BLaER1 treated with 17β-estradiol and CSF1 and Interleukin-3, amounts not matched to agents 10 nM and 100 nM (cell line): ENCODE data around the gene TRIM75.
"Not testable (repeated sequence)": the region's sequence is repeated elsewhere in the genome, so short reads cannot be mapped to it uniquely, and the experiment has no call there.

Experiments
- H3K27ac ChIP-seq, 11 experiments: shearing (Covaris generic); formaldehyde crosslinking; 2 replicates each; pipeline ENCODE4 v1.8.1; 2022
- H3K27me3 ChIP-seq, 11 experiments: shearing (Covaris generic); formaldehyde crosslinking; 2 replicates each; pipeline ENCODE4 v1.8.1; 2022
- H3K36me3 ChIP-seq, 11 experiments: shearing (Covaris generic); formaldehyde crosslinking; 2 replicates each; pipeline ENCODE4 v1.8.1; 2022
- H3K4me1 ChIP-seq, 10 experiments: shearing (Covaris generic); formaldehyde crosslinking; 2 replicates each; pipeline ENCODE4 v1.8.1; 2022
- H3K4me2 ChIP-seq, 11 experiments: shearing (Covaris generic); formaldehyde crosslinking; 2 replicates each; pipeline ENCODE4 v1.8.1; 2022
- H3K4me3 ChIP-seq, 10 experiments: shearing (Covaris generic); formaldehyde crosslinking; 2 replicates each; pipeline ENCODE4 v1.8.1; 2022
- H3K9ac ChIP-seq, 11 experiments: shearing (Covaris generic); formaldehyde crosslinking; 2 replicates each; pipeline ENCODE4 v1.8.1; 2022
- H3K9me3 ChIP-seq, 11 experiments: shearing (Covaris generic); formaldehyde crosslinking; replicated peaks in 1 of 11; 2 replicates each; pipeline ENCODE4 v1.8.1; 2022
- H4K20me1 ChIP-seq, 11 experiments: shearing (Covaris generic); formaldehyde crosslinking; 2 replicates each; pipeline ENCODE4 v1.8.1; 2022
- Cebpa-rat ChIP-seq, 11 experiments: shearing (Covaris generic); IDR thresholded peaks; 2 replicates each; pipeline ENCODE4 v1.8.1; 2022

The TRIM75 gene

DNA sequence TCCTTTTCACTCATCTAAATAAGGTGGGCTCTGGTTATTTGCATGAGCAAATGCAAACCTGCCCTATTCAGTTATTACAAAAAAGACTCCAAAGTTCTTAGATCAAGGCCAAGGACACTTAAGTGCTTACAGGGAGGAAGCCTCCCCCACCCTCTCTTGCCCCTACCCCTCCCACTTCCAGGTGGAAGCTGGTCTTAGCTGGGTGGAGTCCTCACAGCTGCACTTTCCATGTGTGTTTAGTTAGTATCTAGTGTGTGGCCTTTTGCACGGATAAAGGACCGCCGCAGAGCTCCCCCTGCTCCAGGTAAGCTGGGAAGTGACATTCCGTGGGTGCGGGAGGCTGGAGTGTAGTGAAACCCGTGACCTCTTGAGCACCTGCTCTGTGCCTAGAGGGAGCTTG is at the start of gene TRIM75:
TRIM75 (plus strand) TSS at position 222 of the 400 bp plus-strand sequence. CDS start 5,282 bp downstream, outside the sequence.
- no peak for TF ChIP-seq Cebpa-rat (IDR thresholded peaks at IDR 0.05)
- H3K4me3 ChIP-seq, result no peak within 1 kb of the TSS

DNA sequence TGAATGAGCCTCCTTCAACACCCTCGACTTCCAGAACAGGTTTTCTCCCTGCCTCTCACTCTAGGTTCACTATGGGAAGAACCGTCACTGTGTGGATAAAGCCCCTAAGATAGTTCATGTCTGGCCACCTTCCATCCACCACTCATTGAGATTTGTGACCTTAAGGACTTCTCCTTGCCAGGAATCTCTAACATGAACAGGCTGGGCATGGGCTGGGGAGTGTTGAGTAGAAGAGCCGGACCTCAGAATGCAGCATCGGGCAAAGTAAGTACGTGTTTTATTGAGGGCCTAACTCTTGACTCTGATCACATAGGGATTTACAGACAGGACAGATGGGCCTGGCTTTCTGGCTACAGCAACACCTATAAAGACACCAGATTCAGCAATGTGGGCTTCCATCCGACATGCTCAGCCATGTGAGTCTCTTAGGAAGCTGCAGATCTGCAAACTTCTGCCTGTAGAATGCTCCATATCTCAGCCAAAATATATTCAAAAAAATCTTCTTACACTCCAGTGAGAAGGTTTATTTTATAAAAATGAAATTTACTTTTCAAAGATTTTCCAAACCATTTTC is 48.2 kb upstream of the TRIM75 start:
- no peak for TF ChIP-seq Cebpa-rat (IDR thresholded peaks at IDR 0.05)
- no peak overlapping the region for H3K27ac ChIP-seq
- H3K36me3 ChIP-seq, result no peaks in the 10 kb centered on the region
- H4K20me1 ChIP-seq, result no peaks in the 10 kb centered on the region
- H3K4me2 ChIP-seq, result no peak overlapping the region
- H3K4me1 ChIP-seq, result no peaks in the 10 kb centered on the region
- H3K4me3 ChIP-seq, result no peak overlapping the region
- H3K9me3 ChIP-seq, result no peaks in the 10 kb centered on the region
- H3K27me3 ChIP-seq, result no peaks in the 10 kb centered on the region
- H3K9ac ChIP-seq, result no peak overlapping the region

More for the DNA sequence above, at the start of gene TRIM75:
- Histone ChIP-seq H3K9ac (no peak within 1 kb of the TSS), H3K36me3 (no peaks in the 10 kb centered on the region), H3K4me2 (no peak within 1 kb of the TSS), H3K4me1 (no peaks in the 10 kb centered on the region), H3K9me3 (no peaks in the 10 kb centered on the region), H3K27ac (no peak within 1 kb of the TSS), H3K27me3 (no peaks in the 10 kb centered on the region), H4K20me1 (no peaks in the 10 kb centered on the region)

GRCh38 chr4:165006456-165006855 is 47.2 kb upstream of the TRIM75 start:
- no peak for TF ChIP-seq Cebpa-rat (IDR thresholded peaks at IDR 0.05)
- no peak overlapping the region for H3K4me2 ChIP-seq
- H3K36me3 ChIP-seq, result no peaks in the 10 kb centered on the region
- no peak overlapping the region for H3K9ac ChIP-seq
- H3K4me3 ChIP-seq, result no peak overlapping the region
- H3K4me1 ChIP-seq, result no peaks in the 10 kb centered on the region
- no peak overlapping the region for H3K27ac ChIP-seq
- no peaks in the 10 kb centered on the region for H3K9me3 ChIP-seq
- no peaks in the 10 kb centered on the region for H4K20me1 ChIP-seq
- no peaks in the 10 kb centered on the region for H3K27me3 ChIP-seq

- Histone ChIP-seq H3K27ac (no peak overlapping the region), H4K20me1 (no peaks in the 10 kb centered on the region), H3K9ac (no peak overlapping the region), H3K9me3 (no peaks in the 10 kb centered on the region), H3K27me3 (no peaks in the 10 kb centered on the region), H3K4me3 (no peak overlapping the region), H3K36me3 (no peaks in the 10 kb centered on the region), H3K4me2 (no peak overlapping the region), H3K4me1 (no peaks in the 10 kb centered on the region)
- TF ChIP-seq Cebpa-rat (IDR thresholded peaks at IDR 0.05), result no peak
These were observed 46.8 kb upstream of the TRIM75 start for GRCh38 chr4:165006886-165007285.

GRCh38 chr4:165009493-165010227 is 44.0 kb upstream of the TRIM75 start:
- no peak for TF ChIP-seq Cebpa-rat (IDR thresholded peaks at IDR 0.05)

DNA sequence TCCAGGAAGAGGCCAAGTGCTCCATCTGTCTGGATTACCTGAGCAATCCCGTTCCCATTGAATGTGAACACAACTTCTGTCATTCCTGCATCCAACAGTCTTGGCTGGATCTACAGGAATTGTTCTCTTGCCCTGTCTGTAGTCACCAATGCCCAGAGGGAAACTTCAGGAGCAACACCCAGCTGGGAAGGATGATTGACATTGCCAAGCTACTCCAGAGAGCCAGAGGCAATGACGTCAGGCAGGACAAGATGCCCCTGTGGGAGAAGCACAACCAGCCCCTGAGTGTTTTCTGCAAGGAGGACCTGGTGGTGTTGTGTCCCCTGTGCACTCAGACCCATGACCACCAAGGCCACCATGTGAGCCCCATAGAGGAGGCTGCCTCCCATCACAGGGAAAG is 43.2 kb upstream of the TRIM75 start:
- Histone ChIP-seq H3K9me3 (no peaks in the 10 kb centered on the region), H3K4me3 (no peak overlapping the region), H4K20me1 (no peaks in the 10 kb centered on the region), H3K9ac (no peak overlapping the region), H3K27me3 (no peaks in the 10 kb centered on the region), H3K27ac (no peak overlapping the region), H3K4me2 (no peak overlapping the region), H3K36me3 (no peaks in the 10 kb centered on the region), H3K4me1 (no peaks in the 10 kb centered on the region)
- TF ChIP-seq Cebpa-rat (IDR thresholded peaks at IDR 0.05), result no peak

More at GRCh38 chr4:165009493-165010227, 44.0 kb upstream of the TRIM75 start:
- Histone ChIP-seq H3K36me3 (no peaks in the 10 kb centered on the region), H3K4me3 (no peak overlapping the region), H3K9me3 (no peaks in the 10 kb centered on the region), H3K27ac (no peak overlapping the region), H3K4me1 (no peaks in the 10 kb centered on the region), H3K4me2 (no peak overlapping the region), H4K20me1 (no peaks in the 10 kb centered on the region), H3K27me3 (no peaks in the 10 kb centered on the region), H3K9ac (no peak overlapping the region)

- no peaks in the 10 kb centered on the region for H3K4me1 ChIP-seq
- H4K20me1 ChIP-seq, result no peaks in the 10 kb centered on the region
- H3K4me2 ChIP-seq, result no peak overlapping the region
- TF ChIP-seq Cebpa-rat (IDR thresholded peaks at IDR 0.05), result no peak
- H3K36me3 ChIP-seq, result no peaks in the 10 kb centered on the region
- no peak overlapping the region for H3K4me3 ChIP-seq
- no peaks in the 10 kb centered on the region for H3K9me3 ChIP-seq
- H3K27me3 ChIP-seq, result no peaks in the 10 kb centered on the region
- H3K27ac ChIP-seq, result no peak overlapping the region
- no peak overlapping the region for H3K9ac ChIP-seq
These were observed 42.7 kb upstream of the TRIM75 start for GRCh38 chr4:165010991-165011390.

DNA sequence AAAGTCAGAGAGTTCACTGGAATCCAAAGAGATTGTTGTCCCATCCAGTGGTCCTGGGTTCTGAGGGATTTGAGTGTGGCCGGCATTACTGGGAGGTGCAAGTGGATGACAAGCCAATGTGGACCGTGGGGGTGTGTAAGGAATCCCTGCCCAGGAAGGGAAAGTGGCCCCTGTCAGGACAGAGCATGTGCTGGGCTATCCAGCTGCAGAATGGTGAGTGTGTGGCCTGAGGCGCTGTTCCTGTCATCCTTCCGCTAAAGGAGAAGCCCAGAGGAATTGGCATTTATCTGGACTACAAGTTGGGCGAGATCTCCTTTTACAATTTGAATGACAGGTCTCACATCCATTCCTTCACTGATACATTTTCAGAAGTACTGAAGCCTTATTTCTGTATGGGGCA is 42.3 kb upstream of the TRIM75 start:
- Histone ChIP-seq H3K36me3 (no peaks in the 10 kb centered on the region), H3K27ac (no peak overlapping the region), H3K4me1 (no peaks in the 10 kb centered on the region), H3K9me3 (no peaks in the 10 kb centered on the region), H3K9ac (no peak overlapping the region), H3K27me3 (no peaks in the 10 kb centered on the region), H3K4me3 (no peak overlapping the region), H4K20me1 (no peaks in the 10 kb centered on the region), H3K4me2 (no peak overlapping the region)
- TF ChIP-seq Cebpa-rat (IDR thresholded peaks at IDR 0.05), result no peak

GRCh38 chr4:165013691-165014090 is 40.0 kb upstream of the TRIM75 start:
- Histone ChIP-seq H3K36me3 (no peaks in the 10 kb centered on the region), H3K27me3 (no peaks in the 10 kb centered on the region), H3K27ac (no peak overlapping the region), H3K9ac (no peak overlapping the region), H3K4me2 (no peak overlapping the region), H3K4me1 (no peaks in the 10 kb centered on the region), H3K9me3 (no peaks in the 10 kb centered on the region), H4K20me1 (no peaks in the 10 kb centered on the region), H3K4me3 (no peak overlapping the region)
- no peak for TF ChIP-seq Cebpa-rat (IDR thresholded peaks at IDR 0.05)

DNA sequence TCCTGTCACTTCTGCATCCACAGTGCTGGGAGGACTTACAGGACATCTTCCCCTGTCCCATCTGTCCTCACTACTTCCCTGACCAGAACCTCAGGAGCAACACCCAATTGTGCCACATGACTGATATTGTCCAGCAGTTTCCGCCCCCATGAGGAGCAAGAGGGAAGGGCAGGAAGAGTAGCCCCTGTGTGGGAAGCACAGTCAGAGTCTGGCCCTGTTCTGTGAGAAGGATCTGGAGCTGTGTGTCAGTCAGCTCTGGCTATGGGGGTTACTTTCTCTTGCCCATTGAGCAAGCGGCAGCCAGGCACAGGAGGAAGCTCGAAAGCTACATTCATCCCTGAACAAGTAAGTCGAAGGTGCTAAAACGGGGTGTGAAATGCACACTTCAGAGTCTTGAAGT is 36.7 kb upstream of the TRIM75 start:
- Histone ChIP-seq H3K9me3 (peaks cover 0 to 6% (median 0%) of the 10 kb centered on the region in 11 experiments; a peak in 3 of 22 replicates), H3K9ac (no peak overlapping the region), H4K20me1 (no peaks in the 10 kb centered on the region), H3K4me1 (no peaks in the 10 kb centered on the region), H3K27me3 (no peaks in the 10 kb centered on the region), H3K4me2 (no peak overlapping the region), H3K4me3 (no peak overlapping the region), H3K36me3 (no peaks in the 10 kb centered on the region), H3K27ac (no peak overlapping the region)
- no peak for TF ChIP-seq Cebpa-rat (IDR thresholded peaks at IDR 0.05)

DNA sequence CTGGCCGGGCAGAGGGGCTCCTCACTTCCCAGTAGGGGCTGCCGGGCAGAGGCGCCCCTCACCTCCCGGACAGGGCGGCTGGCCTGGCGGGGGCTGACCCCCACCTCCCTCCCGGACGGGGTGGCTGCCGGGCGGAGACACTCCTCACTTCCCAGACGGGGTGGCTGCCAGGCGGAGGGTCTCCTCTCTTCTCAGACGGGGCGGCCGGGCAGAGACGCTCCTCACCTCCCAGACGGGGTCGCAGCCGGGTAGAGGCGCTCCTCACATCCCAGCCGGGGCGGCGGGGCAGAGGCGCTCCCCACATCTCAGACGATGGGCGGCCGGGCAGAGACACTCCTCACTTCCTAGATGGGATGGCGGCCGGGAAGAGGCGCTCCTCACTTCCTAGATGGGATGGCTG is 33.7 kb upstream of the TRIM75 start:
- H3K4me1 ChIP-seq, H3K9ac ChIP-seq, H3K9me3 ChIP-seq, H3K27ac ChIP-seq, H4K20me1 ChIP-seq, H3K27me3 ChIP-seq, H3K4me2 ChIP-seq, H3K36me3 ChIP-seq, H3K4me3 ChIP-seq: not testable (repeated sequence)

- not testable (repeated sequence) for H3K36me3 ChIP-seq, H3K4me1 ChIP-seq, H3K9ac ChIP-seq, H3K27ac ChIP-seq, H3K4me3 ChIP-seq, H4K20me1 ChIP-seq, H3K9me3 ChIP-seq, H3K27me3 ChIP-seq, H3K4me2 ChIP-seq
These were observed 27.9 kb upstream of the TRIM75 start for GRCh38 chr4:165025782-165026181.
